GM21390 (cell line): Measurements from ENCODE around the gene ANKRD10.
"Not testable (repeated sequence)": the region's sequence is repeated elsewhere in the genome, so short reads cannot be mapped to it uniquely, and the experiment has no call there.

Source experiments
- ATAC-seq: cut with Tn5 transposase; IDR thresholded peaks from one replicate; pipeline ENCODE4 v1.9.1; 2021; ENCODE audit not compliant: unreplicated experiment

Gene ANKRD10

DNA sequence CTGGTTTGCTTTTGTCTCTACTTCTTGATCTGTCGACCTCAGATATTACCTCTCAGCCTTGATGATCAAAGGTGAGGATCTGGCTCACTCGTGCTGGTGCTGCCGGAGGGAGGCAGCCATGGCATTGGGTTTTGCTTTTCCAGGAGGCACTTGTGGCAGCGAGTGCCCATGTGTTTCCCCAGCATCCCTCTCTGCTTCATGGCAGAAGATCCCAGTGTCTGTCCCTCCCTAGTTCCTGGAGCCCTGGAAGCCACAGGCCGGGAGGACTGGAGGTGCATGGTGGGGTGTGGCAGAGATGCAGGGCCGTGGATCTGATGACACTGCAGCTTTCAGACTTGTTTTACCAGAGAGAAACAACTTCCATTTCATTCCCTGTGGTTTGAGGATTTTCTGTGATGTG is 47.5 kb downstream of the ANKRD10 start:
- ATAC-seq = no peak

DNA sequence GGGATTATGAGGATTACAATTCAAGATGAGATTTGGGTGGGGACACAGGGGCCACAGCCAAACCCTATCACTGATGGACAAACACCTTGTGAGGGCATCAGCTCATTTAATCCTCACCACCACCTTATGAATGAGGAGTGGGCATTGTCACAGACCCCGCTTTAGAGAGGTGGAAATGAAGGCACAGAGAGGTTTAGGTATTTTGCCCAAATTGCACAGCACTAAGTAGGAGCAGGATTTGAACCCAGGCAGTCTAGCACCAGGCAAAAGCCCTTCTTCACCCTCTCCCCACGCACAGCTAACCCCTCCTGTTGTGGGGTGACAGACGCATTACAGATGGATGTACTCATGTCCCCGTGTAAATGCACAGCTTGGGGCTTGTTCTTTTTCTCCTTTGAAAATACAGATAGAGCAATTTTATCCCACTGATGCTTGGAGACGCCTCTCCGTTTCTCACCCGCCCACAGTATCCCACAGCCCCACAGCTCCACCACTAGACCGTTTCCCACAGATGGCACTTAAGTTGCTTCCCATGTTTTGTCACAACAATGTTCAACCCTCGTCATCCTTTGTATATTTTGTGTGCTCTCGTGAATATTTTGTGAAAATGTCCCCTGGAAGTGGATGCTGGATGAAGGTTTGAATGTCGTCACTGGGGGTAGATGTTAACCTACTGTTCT is 48.2 kb downstream of the ANKRD10 start:
- ATAC-seq = no peak

DNA sequence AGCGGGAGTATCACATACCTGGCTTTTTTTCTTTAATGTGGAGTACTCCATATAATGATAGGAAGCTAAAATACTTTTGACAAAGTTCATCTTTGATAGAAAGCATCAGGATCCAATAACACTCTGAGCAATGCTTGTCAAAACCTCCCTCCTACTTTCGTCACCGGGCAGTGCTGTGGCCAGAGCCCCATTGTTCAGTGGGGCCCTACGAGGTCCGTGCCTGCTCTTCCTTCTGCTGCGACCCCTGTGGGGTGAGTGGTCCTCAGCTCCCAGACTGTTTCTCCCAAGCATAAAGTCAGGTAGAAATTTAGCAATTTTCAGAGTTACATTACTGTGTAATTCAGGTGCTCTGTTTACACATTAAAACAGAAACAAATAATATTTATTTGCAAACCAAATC is 51.2 kb downstream of the ANKRD10 start:
- ATAC-seq = no peak

DNA sequence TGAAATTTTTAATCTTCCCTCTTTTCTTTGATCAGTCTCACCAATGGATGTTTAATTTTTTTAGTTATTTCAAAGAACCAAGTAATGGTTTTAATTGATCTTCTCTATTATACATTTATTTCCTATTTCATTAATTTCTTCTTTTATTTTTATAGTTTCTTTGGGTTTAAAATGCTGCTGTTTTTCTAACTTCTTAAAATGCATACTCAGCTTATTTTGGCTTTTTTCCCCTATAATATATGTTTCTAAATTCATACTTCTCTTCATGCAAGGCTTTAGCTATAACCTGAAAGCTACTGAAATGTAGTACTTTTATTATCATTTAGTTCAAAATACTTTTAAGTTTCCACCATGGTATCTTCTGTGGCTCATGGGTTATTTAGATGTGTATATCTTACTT is 53.9 kb downstream of the ANKRD10 start:
- ATAC-seq = no peak

DNA sequence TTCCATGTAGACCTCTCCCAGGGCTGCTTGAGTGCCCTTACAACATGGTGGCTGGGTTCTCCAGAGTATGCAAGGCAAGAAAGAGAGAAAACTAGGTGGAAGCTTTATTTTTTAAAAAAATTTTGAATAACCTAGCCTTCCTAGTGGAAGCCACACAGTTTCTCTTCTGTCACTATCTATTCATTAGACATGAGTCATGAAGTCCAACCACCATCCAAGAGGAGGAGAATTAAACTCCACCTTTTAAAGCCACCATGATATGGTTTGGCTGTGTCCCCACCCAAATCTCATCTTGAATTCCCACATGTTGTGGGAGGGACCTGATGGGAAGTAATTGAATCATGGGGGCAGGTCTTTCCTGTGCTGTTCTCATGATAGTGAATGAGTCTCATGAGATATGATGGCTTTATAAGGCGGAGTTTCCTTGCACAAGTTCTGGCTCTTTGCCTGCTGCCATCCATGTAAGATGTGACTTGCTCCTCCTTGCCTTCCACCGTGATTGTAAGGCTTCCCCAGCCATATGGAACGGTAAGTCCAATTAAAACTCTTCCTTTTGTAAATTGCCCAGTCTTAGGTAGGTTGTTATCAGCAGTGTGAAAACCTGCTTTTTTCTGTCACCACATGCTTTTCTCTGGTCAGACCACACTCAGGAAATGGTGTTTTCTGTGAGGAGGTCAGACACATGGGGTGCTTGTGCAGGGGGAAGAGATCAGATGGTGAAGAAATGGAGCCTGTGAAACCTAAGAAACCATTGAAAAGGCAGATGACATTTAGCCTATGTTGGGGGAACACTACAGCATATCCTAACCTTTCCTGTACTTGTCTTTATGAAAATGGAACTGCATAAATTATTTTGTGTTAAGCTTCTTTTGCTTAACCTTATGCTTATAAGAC is 57.7 kb downstream of the ANKRD10 start:
- peak; percentile 69 for ATAC-seq

- no peak for ATAC-seq
These were observed 59.5 kb downstream of the ANKRD10 start for GRCh38 chr13:110855363-110855762.

GRCh38 chr13:110854866-110855265 is 60.0 kb downstream of the ANKRD10 start:
- ATAC-seq = no peak

DNA sequence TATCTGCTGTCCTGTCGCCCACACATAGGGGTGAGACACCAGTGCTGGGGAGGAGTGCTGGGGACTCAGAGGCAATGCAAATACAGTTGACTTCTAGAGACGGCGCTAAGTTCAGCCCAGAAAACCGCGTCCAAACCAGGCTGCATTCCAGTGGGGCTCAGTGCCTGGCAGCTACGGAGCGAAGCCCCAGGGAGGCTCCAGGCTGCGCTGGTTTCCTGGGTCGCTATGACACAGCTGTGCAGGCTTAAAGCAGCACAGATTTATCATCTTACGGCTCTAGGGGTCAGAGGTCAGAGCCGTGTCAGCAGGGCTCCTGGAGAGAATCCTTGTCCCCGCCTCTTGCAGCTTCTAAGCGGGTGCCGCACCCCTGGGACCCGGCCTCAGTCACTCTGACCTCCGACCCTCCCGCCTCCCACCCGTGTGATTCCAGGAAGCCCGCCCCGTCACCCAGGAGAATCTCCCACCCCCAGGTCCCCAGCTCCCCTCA is 61.6 kb downstream of the ANKRD10 start:
- ATAC-seq = no peak

- no peak for ATAC-seq
These were observed 64.0 kb downstream of the ANKRD10 start for GRCh38 chr13:110850840-110851239.

GRCh38 chr13:110850006-110850405 is 64.9 kb downstream of the ANKRD10 start:
- ATAC-seq = no peak

- ATAC-seq = no peak
These were observed 69.3 kb downstream of the ANKRD10 start for GRCh38 chr13:110845520-110845919.

DNA sequence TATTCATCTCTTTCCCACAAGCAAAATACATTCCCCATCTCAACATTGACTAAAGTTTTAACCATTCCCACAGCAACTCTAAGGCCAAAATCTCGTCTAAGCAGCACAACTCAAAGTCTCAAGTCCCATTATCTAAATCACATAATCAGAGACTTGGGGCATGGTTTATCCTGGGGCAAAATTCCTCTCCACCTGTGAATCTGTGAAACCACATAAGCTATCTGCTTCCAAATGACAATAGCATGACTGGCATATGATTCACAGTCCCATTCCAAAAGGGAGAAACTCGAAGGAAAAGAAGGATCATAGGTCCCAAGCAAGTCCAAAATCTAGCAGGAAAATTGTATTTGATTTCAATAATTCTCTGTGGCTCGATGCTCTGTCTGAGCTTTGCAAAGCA is 73.0 kb downstream of the ANKRD10 start:
- ATAC-seq = no peak

GRCh38 chr13:110841406-110841805 is 73.5 kb downstream of the ANKRD10 start:
- ATAC-seq = no peak

DNA sequence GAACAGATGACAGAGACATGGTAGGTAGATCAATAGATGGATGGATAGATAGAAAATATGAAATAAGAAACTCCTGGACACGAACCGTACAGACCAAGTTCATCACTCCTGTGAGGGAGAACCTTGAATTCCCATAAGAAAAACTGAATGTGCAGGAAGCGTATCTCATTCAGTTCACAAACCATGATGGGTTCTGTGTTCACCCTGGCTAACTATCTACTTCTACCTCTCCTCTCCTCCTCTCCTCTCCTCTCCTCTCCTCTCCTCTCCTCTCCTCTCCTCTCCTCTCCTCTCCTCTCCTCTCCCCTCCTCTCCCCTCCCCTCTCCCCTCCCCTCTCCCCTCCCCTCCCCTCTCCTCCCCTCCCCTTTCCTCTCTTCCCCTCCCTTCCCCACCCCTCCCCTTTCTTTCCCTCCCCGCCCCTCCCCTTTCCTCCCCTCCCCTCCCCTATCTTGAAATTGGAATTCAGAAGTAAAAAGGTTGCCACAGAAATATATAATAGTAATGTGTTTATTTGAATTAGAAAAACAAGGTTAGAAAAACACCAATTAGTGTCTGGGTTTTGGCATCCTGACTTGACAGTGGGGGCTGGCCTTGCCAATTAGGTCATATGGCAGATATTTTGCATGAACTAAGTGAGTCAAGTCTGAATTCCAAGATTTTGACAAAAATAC is 75.9 kb downstream of the ANKRD10 start:
- ATAC-seq = no peak

GRCh38 chr13:110838116-110838515 is 76.8 kb downstream of the ANKRD10 start:
- no peak for ATAC-seq

DNA sequence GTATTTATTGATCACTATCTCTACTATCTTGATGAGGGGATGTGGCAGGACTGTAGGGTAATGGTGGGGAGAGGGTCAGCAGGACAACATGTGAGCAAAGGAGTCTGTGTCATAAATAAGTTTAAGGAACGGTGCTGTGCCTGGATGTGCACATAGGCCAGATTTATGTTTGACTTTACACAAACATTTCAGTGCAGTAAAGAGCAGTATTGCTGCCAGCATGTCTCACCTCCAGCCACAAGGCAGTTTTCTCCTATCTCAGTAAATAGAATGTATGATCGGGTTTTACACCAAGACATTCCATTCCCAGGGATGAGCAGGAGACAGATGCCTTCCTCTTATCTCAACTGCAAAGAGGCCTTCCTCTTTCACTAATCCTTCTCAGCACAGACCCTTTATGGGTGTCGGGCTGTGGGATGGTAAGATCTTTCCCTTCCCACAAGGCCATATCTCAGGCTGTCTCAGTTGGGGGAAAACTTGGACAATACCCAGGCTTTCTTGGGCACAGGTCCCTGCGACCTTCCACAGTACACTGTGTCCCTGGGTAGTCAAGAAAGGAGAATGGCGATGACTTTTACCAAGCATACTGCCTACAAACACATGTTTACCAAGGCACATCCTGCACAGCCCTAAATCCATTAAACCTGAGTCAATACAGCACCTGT is 77.3 kb downstream of the ANKRD10 start:
- ATAC-seq = not testable (repeated sequence)

- ATAC-seq = no peak
These were observed 78.3 kb downstream of the ANKRD10 start for GRCh38 chr13:110836605-110836903.

DNA sequence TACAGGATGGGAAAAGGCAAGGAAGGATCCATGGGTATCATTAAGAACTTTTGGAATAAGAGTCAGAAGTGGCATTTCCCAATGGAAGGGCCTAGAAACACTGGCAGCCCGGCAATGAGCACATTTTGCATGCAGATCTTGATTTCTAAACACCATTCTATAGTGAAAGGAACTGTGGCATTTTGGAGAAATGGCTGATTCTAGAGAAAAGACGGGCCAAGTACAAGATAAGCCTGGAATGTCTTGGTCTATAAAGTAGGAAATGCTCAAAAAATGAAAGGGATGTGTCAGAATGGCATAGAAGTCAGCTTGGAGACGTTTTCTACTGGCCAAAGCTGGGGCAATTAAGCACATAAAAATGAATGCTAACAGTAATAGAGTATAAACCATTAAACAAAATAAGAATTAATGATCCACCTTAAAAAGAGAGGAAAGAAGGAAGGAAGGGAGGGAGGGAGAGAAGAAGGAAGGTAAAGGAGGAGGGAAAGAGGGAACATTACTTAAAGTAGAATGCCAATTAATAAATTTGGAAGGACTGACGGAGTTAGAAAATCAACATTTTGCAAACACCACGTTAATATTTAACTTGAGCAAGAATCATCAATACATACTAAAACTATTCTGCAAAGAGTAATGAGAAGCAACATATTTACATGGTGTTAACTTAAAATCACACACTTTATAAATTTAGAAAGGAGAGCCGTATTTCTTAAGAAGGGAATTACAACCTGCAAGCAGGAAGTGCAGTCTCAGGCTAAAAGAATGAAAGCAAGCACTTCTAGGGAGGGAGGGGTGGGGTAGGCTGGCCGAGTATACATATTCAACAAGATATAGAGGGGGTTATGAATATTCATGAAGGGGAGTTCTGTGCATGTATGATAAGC is 78.9 kb downstream of the ANKRD10 start:
- no peak for ATAC-seq

DNA sequence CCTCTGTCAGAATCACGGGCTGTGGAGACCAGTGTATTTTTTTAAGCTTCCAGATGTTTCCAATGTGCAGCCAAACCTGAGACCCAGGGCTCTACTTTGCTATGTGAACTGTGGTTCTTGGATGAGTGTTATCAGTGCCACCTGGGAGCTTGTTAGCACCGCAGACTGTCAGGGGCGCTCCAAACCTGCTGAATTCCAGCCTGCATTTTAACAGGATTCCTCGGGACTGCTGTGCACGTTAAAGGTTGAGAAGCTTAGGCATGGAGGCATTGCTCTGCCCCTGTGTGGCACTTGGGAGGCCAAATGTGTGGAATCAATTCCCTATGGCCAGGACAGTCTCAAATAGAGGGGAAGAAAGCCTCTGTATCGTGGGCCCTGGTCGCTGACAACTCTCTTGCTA is 80.3 kb downstream of the ANKRD10 start:
- no peak for ATAC-seq

GRCh38 chr13:110832531-110832930 is 82.3 kb downstream of the ANKRD10 start:
- no peak for ATAC-seq

DNA sequence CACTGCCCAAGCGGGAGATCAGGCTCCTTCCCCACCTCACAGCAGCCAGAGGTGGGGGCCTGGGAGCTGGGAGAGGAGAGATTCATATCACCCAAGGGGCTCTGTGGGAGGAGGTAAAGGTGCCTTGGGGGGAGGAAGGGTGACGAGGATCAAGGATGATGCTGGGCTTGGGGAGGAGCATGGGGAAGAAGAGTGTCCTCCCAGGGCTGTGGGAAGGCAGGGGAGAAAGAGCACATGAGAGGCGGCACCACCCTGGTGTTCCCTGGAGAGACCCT is 82.7 kb downstream of the ANKRD10 start:
- ATAC-seq = no peak
